Gastrocnemius medialis (tissue), 4 donors: ENCODE measurements around the gene RUVBL2. TPM values are rescaled to one million over a fixed set of nuclear protein-coding genes. Genes with fewer than 3 reads are reported as not detected.
A peak's percentile ranks its signal among the peaks of the same experiment; 100 is the strongest.

Experiments used
- ATAC-seq, 2 donors: fragments of 150-250 bp; one replicate each; pipeline ENCODE4 v1.9.1; 2016
- DNase-seq, 2 donors: peaks; one replicate each; pipeline ENCODE4 v3.0.0-alpha.2; 2019
- H3K27ac ChIP-seq, 4 donors: fragments of 200-600 bp; sonication (generic); 1 replicate in 1 of 4; 2 replicates in 3 of 4; pipeline ENCODE4 v1.5.1; 2016 to 2018; ENCODE audit warnings: mild to moderate bottlenecking in 2 of 4, moderate library complexity in 1 of 4
- H3K27me3 ChIP-seq, 3 donors: fragments of 200-600 bp; sonication (generic) in 2 of 3; 1 replicate in 1 of 3; 2 replicates in 2 of 3; pipeline versions ENCODE4 v1.5.1 to v1.6.0; 2016 to 2019; ENCODE audit warnings: mild to moderate bottlenecking in 1 of 3, moderate library complexity in 1 of 3
- H3K36me3 ChIP-seq, 2 donors: fragments of 200-600 bp; sonication (generic) in 1 of 2; one replicate each; pipeline ENCODE4 v1.5.1; 2017 to 2018
- H3K4me1 ChIP-seq, 2 donors: fragments of 200-600 bp; sonication (generic) in 1 of 2; one replicate each; pipeline ENCODE4 v1.5.1; 2016 to 2017; ENCODE audit warnings: mild to moderate bottlenecking in 2 of 2
- H3K4me3 ChIP-seq, 4 donors: fragments of 200-600 bp; sonication (generic) in 3 of 4; 1 replicate in 1 of 4; 2 replicates in 3 of 4; pipeline ENCODE4 v1.5.1; 2016 to 2019; ENCODE audit warnings: mild to moderate bottlenecking in 2 of 4
- H3K9me3 ChIP-seq, 3 donors: fragments of 200-600 bp; sonication (generic) in 2 of 3; 1 replicate in 1 of 3; 2 replicates in 2 of 3; pipeline ENCODE4 v1.5.1; 2016 to 2019
- POLR2A ChIP-seq, 2 donors: fragments of 450-650 bp; IDR thresholded peaks; one replicate each; pipeline ENCODE4 v1.6.1; 2017; ENCODE audit warnings: antibody characterized with exemption in 2 of 2, mild to moderate bottlenecking in 2 of 2, moderate library complexity in 2 of 2
- in situ Hi-C, 4 donors: fragments of 200-750 bp; cut with MboI; loops; one replicate each; pipeline versions ENCODE4 v1.15.0 to v1.8.0; 2017; ENCODE audit warnings: low sequenced_read_pairs in 4 of 4
- intact Hi-C: fragments of 100-400 bp; cut with DNase I; formaldehyde crosslinking; loops from one replicate; pipeline ENCODE4 v1.15.1; 2023; ENCODE audit warnings: low total_unique reads
- microRNA-seq, 2 donors: library from miRNA; unstranded; fragments of <30 nt; microRNA quantifications; one replicate each; pipeline ENCODE4, GENCODE V29; 2016; ENCODE audit warnings: borderline replicate concordance in 2 of 2
- total RNA-seq, 4 donors: library from RNA; depleted of rRNA; stranded (reverse); fragments of >200 nt; gene quantifications; one replicate each; pipeline versions ENCODE4 v1.1.0 to v1.2.3, GENCODE V29; 2016
- TF ChIP-seq, protein P1 (sequence below), 5 experiments: fragments of 450-650 bp in 3 of 5; fragments of 200-600 bp in 2 of 5; sonication (generic) in 2 of 5; IDR thresholded peaks in 4 of 5; conservative IDR thresholded peaks in 1 of 5; 1 replicate in 4 of 5; 2 replicates in 1 of 5; pipeline ENCODE4 v1.5.1; 2016 to 2019; ENCODE audit warnings: antibody characterized with exemption in 5 of 5, mild to moderate bottlenecking in 3 of 5, moderate library complexity in 3 of 5

The RUVBL2 gene
- total RNA-seq, 4 donors from 2014 or later, result 134 to 185 (median 146) TPM

DNA sequence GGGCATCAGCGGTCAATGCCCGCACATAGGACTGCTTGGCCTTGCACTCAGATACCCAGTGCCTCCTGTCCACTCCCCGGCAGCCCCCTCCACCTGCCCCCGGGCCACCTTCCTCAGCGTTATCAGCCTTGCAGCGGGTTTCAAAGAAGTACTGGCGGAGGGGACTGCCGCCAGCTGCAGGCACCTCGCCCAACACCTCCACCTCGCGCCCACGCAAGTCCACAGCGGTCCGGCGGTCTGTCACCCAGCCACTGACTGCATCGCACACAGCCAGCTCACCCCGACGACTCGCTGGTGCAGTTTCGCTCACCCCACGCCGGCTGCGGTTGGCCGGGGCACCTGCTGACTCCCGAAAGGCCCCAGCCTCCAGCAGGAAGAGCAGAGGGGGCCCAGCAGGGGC is 67.8 kb downstream of the RUVBL2 start:
- H3K4me3 ChIP-seq, result no peak overlapping the region
- peaks cover 0 to 2% (median 0%) of the 10 kb centered on the region in 3 donors for H3K27me3 ChIP-seq
- H3K4me1 ChIP-seq, result peaks cover 17 to 37% of the 10 kb centered on the region in 2 donors
- ATAC-seq (no peak), DNase-seq (no peak)
- H3K27ac ChIP-seq, result no peak overlapping the region
- no peak for TF ChIP-seq POLR2A (IDR thresholded peaks at IDR 0.05)
- TF ChIP-seq, protein P1, sequence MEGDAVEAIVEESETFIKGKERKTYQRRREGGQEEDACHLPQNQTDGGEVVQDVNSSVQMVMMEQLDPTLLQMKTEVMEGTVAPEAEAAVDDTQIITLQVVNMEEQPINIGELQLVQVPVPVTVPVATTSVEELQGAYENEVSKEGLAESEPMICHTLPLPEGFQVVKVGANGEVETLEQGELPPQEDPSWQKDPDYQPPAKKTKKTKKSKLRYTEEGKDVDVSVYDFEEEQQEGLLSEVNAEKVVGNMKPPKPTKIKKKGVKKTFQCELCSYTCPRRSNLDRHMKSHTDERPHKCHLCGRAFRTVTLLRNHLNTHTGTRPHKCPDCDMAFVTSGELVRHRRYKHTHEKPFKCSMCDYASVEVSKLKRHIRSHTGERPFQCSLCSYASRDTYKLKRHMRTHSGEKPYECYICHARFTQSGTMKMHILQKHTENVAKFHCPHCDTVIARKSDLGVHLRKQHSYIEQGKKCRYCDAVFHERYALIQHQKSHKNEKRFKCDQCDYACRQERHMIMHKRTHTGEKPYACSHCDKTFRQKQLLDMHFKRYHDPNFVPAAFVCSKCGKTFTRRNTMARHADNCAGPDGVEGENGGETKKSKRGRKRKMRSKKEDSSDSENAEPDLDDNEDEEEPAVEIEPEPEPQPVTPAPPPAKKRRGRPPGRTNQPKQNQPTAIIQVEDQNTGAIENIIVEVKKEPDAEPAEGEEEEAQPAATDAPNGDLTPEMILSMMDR (IDR thresholded peaks at IDR 0.05 in 4 of 5, conservative IDR thresholded peaks at IDR 0.05 in 1 of 5), result no peak
- intact Hi-C loops, result no loop called here
- H3K36me3 ChIP-seq, result no peaks in the 10 kb centered on the region
- in situ Hi-C loops, result no loop called here
- H3K9me3 ChIP-seq, result no peaks in the 10 kb centered on the region

DNA sequence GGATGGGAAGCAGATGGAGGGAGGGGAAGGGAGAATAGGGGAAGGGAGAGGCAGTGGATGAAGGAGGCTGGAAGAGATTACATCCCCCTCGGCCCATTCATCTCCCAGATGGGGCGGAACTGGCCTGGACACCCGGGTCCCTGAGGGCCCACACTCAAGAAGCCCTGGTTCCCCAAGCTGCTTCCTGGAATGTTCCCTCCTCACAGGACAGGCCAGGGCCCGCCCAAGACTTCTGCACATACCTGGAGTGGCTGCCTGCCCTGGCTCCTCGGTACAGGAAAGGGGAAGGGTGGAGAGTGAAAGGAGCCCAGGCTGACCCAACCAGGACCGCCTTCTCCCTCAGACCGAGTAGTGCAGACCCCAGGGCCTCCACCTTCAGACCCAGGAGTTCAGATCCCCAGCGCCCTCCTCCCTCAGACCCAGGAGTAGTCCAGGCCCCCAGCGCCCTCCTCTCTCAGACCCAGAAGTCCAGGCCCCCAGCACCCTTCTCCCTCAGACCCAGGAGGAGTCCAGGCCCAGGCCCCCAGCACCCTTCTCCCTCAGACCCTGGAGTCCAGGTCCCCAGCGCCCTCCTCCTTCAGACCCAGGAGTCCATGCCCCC is 70.4 kb downstream of the RUVBL2 start:
- Histone ChIP-seq H3K4me3 (no peak overlapping the region), H3K27me3 (peaks cover 0 to 2% (median 0%) of the 10 kb centered on the region in 3 donors), H3K4me1 (peaks cover 25 to 38% of the 10 kb centered on the region in 2 donors), H3K27ac (peak overlapping the region; percentile 83 to 95 (median 90)), H3K36me3 (no peaks in the 10 kb centered on the region), H3K9me3 (no peaks in the 10 kb centered on the region)
- no peak for TF ChIP-seq POLR2A (IDR thresholded peaks at IDR 0.05)
- TF ChIP-seq, protein P1 (IDR thresholded peaks at IDR 0.05 in 4 of 5, conservative IDR thresholded peaks at IDR 0.05 in 1 of 5), result no peak
- DNase-seq (no peak), ATAC-seq (no peak)
- intact Hi-C loops (no loop called here), in situ Hi-C loops (no loop called here)

DNA sequence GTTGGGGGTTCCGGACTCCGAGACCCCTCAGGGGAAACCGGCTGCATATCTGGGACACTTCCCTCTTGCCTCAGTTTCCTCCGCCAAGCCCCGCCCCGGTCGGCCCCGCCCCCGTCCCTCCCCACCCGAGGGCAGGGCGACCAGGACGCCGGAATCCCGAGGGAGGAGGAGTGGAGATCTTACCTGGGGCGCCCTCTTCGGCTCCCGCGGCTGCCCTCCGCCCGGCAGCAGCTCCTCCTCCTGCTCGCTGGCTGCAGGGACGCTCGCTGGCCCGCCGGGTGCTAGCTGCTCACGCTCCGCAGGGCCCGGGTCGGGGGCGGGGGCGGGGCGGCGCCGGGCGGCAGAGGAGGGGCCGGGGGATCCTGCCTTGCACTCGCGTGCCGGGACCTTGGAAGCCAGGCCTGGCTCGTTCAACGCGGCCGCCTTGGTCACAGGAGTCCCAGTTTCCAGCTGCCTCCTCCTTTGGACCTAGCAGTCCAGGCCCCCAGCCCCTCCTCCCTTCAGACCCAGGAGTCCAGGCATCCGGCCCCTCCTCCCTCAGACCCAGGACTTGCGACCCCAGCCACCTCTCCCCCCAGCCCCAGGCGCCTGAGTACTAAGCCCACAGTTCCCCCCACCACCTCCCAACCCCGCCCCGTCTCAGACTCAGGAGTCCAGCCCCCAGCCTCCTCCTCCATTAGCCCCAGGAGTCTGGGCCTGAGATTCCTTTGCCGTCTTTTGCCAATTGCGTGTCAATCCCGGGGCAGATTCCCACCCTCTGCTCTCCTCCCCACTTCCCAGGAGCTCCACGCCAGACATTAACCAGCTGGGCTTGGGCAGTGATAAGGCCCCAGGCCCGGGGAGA is 71.3 kb downstream of the RUVBL2 start, which contains the start of gene NTF4:
NTF4 (minus strand) TSS at position 51 of the 844 bp plus-strand sequence. CDS start 2,821 bp downstream, outside the sequence.
- Histone ChIP-seq H3K27me3 (peaks cover 0 to 2% (median 0%) of the 10 kb centered on the region in 3 donors), H3K27ac (peak within 1 kb of the TSS; percentile 83 to 95 (median 90)), H3K4me1 (peaks cover 25 to 47% of the 10 kb centered on the region in 2 donors), H3K36me3 (no peaks in the 10 kb centered on the region), H3K9me3 (no peaks in the 10 kb centered on the region), H3K4me3 (peak within 1 kb of the TSS; percentile 12 to 50 (median 38))
- TF ChIP-seq, protein P1 (IDR thresholded peaks at IDR 0.05 in 4 of 5, conservative IDR thresholded peaks at IDR 0.05 in 1 of 5), result no peak
- TF ChIP-seq POLR2A (IDR thresholded peaks at IDR 0.05), result no peak
- peak; percentile 15 to 20 for ATAC-seq
- intact Hi-C loops (no loop called here), in situ Hi-C loops (no loop called here)
- DNase-seq, result peak in 1 of 2 donors; percentile 52

Small RNA genes lying within 50 kb of the gene (microRNA-seq; reads per million reads assigned to microRNA genes)
- gene MIR6798, result 0 reads per million in 2 donors

Other genes starting within 250 kb of the RUVBL2 start
- gene IZUMO1, start 247.0 kb upstream of the RUVBL2 start, total RNA-seq, result 1 to 10 TPM in 1 of 4 donors, not detected in 3; 2.1 TPM
- gene FUT1, start 241.2 kb upstream of the RUVBL2 start, total RNA-seq, result 1 to 10 TPM in 2 of 4 donors, under 1 TPM in 2; 0.61 to 1.3 (median 0.98) TPM
- not detected for gene FGF21, start 238.4 kb upstream of the RUVBL2 start, total RNA-seq
- gene BCAT2, start 182.9 kb upstream of the RUVBL2 start, total RNA-seq, result 10 to 100 TPM; 28.0 to 56.6 (median 43.8) TPM
- gene HSD17B14, start 157.4 kb upstream of the RUVBL2 start, total RNA-seq, result 1 to 10 TPM in 3 of 4 donors, not detected in 1; 1.2 to 1.9 (median 1.7) TPM
- gene PLEKHA4, start 125.3 kb upstream of the RUVBL2 start, total RNA-seq, result 1 to 10 TPM; 3.4 to 9.7 (median 6.3) TPM
- 10 to 100 TPM; 28.7 to 73.9 (median 39.8) TPM for gene PPP1R15A, start 121.5 kb upstream of the RUVBL2 start, total RNA-seq
- gene TULP2, start 95.1 kb upstream of the RUVBL2 start, total RNA-seq, result not detected
- 100 to 1,000 TPM in 3 of 4 donors, 10 to 100 TPM in 1; 83.9 to 162 (median 148) TPM for gene NUCB1, start 93.6 kb upstream of the RUVBL2 start, total RNA-seq
- not detected for gene DHDH, start 60.2 kb upstream of the RUVBL2 start, total RNA-seq
- 10 to 100 TPM in 3 of 4 donors, 1 to 10 TPM in 1; 7.9 to 21.8 (median 18.0) TPM for gene BAX, start 39.0 kb upstream of the RUVBL2 start, total RNA-seq
- 1,000 to 10,000 TPM in 3 of 4 donors, 100 to 1,000 TPM in 1; 894 to 1,364 (median 1,121) TPM for gene FTL, start 28.6 kb upstream of the RUVBL2 start, total RNA-seq
- 100 to 1,000 TPM; 110 to 221 (median 126) TPM for gene GYS1, start 578 bp upstream of the RUVBL2 start, total RNA-seq
- gene LHB, start 23.2 kb downstream of the RUVBL2 start, total RNA-seq, result 1 to 10 TPM in 1 of 4 donors, not detected in 3; 1.9 TPM
- gene CGB3, start 30.4 kb downstream of the RUVBL2 start, total RNA-seq, result not detected
- gene CGB2, start 38.0 kb downstream of the RUVBL2 start, total RNA-seq, result not detected
- gene CGB1, start 43.0 kb downstream of the RUVBL2 start, total RNA-seq, result not detected
- not detected for gene CGB5, start 50.0 kb downstream of the RUVBL2 start, total RNA-seq
- not detected for gene CGB8, start 55.2 kb downstream of the RUVBL2 start, total RNA-seq
- gene CGB7, start 63.9 kb downstream of the RUVBL2 start, total RNA-seq, result 1 to 10 TPM in 1 of 4 donors, under 1 TPM in 1, not detected in 2; 0.42 to 1.1 TPM
- gene NTF4, start 70.9 kb downstream of the RUVBL2 start, total RNA-seq, result 1 to 10 TPM; 1.3 to 6.8 (median 2.9) TPM
- 10 to 100 TPM in 3 of 4 donors, 1 to 10 TPM in 1; 4.3 to 20.2 (median 13.9) TPM for gene KCNA7, start 78.8 kb downstream of the RUVBL2 start, total RNA-seq
- gene SNRNP70, start 91.6 kb downstream of the RUVBL2 start, total RNA-seq, result 100 to 1,000 TPM in 2 of 4 donors, 10 to 100 TPM in 2; 55.6 to 305 (median 107) TPM
- gene LIN7B, start 120.5 kb downstream of the RUVBL2 start, total RNA-seq, result 10 to 100 TPM; 25.7 to 97.9 (median 34.0) TPM
- 10 to 100 TPM in 1 of 4 donors, 1 to 10 TPM in 3; 1.3 to 11.7 (median 3.5) TPM for gene C19orf73, start 125.3 kb downstream of the RUVBL2 start, total RNA-seq
- 1 to 10 TPM; 1.9 to 4.1 (median 3.0) TPM for gene PPFIA3, start 125.7 kb downstream of the RUVBL2 start, total RNA-seq
- 100 to 1,000 TPM; 190 to 537 (median 300) TPM for gene HRC, start 161.5 kb downstream of the RUVBL2 start, total RNA-seq
- 10 to 100 TPM; 10.4 to 11.5 (median 11.3) TPM for gene TRPM4, start 163.9 kb downstream of the RUVBL2 start, total RNA-seq